OCI-LY7 (cell line): ENCODE measurements around the gene HNRNPU. TPM values are rescaled to one million over a fixed set of nuclear protein-coding genes. Genes with fewer than 3 reads are reported as not detected.

Source experiments
- BruUV-seq: library from RNA; stranded (reverse); fragments of 400-500 nt; replicated peaks from 2 replicates; lab custom pipeline; 2021; lab: Mats Ljungman, UMichigan
- CTCF ChIA-PET: fragments of 300-600 bp; sonication (Branson Sonifier 250); formaldehyde crosslinking; loops from one replicate; lab custom pipeline; 2022; ENCODE audit warnings: antibody characterized with exemption; ENCODE audit not compliant: unreplicated experiment; lab: Charles Lee
- POLR2A ChIA-PET: fragments of 300-600 bp; sonication (Branson Sonifier 250); formaldehyde crosslinking; loops from one replicate; lab custom pipeline; 2022; ENCODE audit warnings: antibody characterized with exemption; lab: Charles Lee
- DNase-seq: peaks from one replicate; pipeline ENCODE4 v3.0.0-alpha.2; 2015; ENCODE audit warnings: low spot score
- H2AFZ ChIP-seq: fragments of 200-600 bp; sonication (generic), shearing (Covaris generic); 2 replicates; pipeline ENCODE4 v1.6.1; 2014; ENCODE audit warnings: mild to moderate bottlenecking, antibody characterized with exemption, low read length, moderate library complexity
- H3K27ac ChIP-seq: fragments of 200-600 bp; sonication (generic); 2 replicates; pipeline ENCODE4 v1.5.1; 2014; ENCODE audit warnings: mixed run types, low read depth, mild to moderate bottlenecking, moderate library complexity, low read length, inconsistent platforms; ENCODE audit not compliant: poor library complexity, severe bottlenecking
- H3K36me3 ChIP-seq: fragments of 200-600 bp; sonication (generic); 2 replicates; pipeline ENCODE4 v1.6.1; 2014; ENCODE audit warnings: mild to moderate bottlenecking, antibody characterized with exemption, low read length, moderate library complexity, mixed read lengths; ENCODE audit not compliant: insufficient read depth
- H3K4me1 ChIP-seq: fragments of 200-600 bp; sonication (generic); 2 replicates; pipeline ENCODE4 v1.5.1; 2014; ENCODE audit warnings: mild to moderate bottlenecking, low read length; ENCODE audit not compliant: insufficient read depth, poor library complexity, severe bottlenecking
- H3K4me2 ChIP-seq: fragments of 200-600 bp; sonication (generic); 2 replicates; pipeline ENCODE4 v1.6.1; 2014; ENCODE audit warnings: mild to moderate bottlenecking, low read length
- H3K4me3 ChIP-seq: fragments of 200-600 bp; sonication (generic); 2 replicates; pipeline ENCODE4 v1.5.1; 2014; ENCODE audit warnings: mild to moderate bottlenecking, low read depth, low read length; ENCODE audit not compliant: poor library complexity, severe bottlenecking
- H3K79me2 ChIP-seq: fragments of 200-600 bp; sonication (generic); 2 replicates; pipeline ENCODE4 v1.6.1; 2016; ENCODE audit warnings: low read depth, mild to moderate bottlenecking, low read length, moderate library complexity, mixed read lengths; ENCODE audit not compliant: insufficient read depth
- H3K9me2 ChIP-seq: fragments of 200-600 bp; sonication (generic); 2 replicates; pipeline ENCODE4 v1.6.1; 2016; ENCODE audit warnings: mild to moderate bottlenecking, low read length, mixed read lengths; ENCODE audit not compliant: insufficient read depth
- H3K9me3 ChIP-seq: fragments of 200-600 bp; sonication (generic); 2 replicates; pipeline ENCODE4 v1.6.1; 2014; ENCODE audit warnings: mild to moderate bottlenecking, mixed run types, low read length, mixed read lengths
- H4K20me1 ChIP-seq: fragments of 200-600 bp; sonication (generic); 2 replicates; pipeline ENCODE4 v1.6.1; 2014; ENCODE audit warnings: mild to moderate bottlenecking, antibody characterized with exemption, low read length, moderate library complexity, mixed read lengths; ENCODE audit not compliant: insufficient read depth
- CTCF ChIP-seq: fragments of 200-600 bp; sonication (generic); conservative IDR thresholded peaks from 2 replicates; pipeline ENCODE4 v1.5.1; 2014; ENCODE audit warnings: mild to moderate bottlenecking, antibody characterized with exemption, low read length, moderate library complexity, mixed read lengths
- EZH2phosphoT487 ChIP-seq: fragments of 200-600 bp; sonication (generic); IDR thresholded peaks from 2 replicates; pipeline ENCODE4 v1.6.1; 2018; ENCODE audit warnings: low read depth, borderline replicate concordance, mild to moderate bottlenecking, mixed run types, antibody characterized with exemption, low read length, moderate library complexity, mixed read lengths
- intact Hi-C: fragments of 100-400 bp; cut with micrococcal nuclease; formaldehyde crosslinking; loops from one replicate; pipeline ENCODE4 v1.10.0; 2022; ENCODE audit not compliant: unreplicated experiment
- total RNA-seq, 2 experiments: library from RNA; depleted of rRNA in 1 of 2; stranded (reverse); fragments of >200 nt in 1 of 2; shearing (Covaris generic) in 1 of 2; gene quantifications; 2 replicates each; pipeline ENCODE4 v1.2.3, GENCODE V29; 2014 to 2022

Gene HNRNPU
- total RNA-seq, 2 experiments from 2014 or later, result 426 to 650 TPM

- BruUV-seq, result no TSS peak
- Histone ChIP-seq H3K4me3 (no peak overlapping the region), H3K36me3 (no peaks in the 10 kb centered on the region), H3K27ac (no peak overlapping the region), H3K9me2 (no peaks in the 10 kb centered on the region), H3K4me2 (no peak overlapping the region), H3K9me3 (no peaks in the 10 kb centered on the region), H3K79me2 (no peaks in the 10 kb centered on the region), H4K20me1 (no peaks in the 10 kb centered on the region), H3K4me1 (peaks cover 9% of the 10 kb centered on the region), H2AFZ (no peak overlapping the region)
- intact Hi-C loops, result no loop called here
- DNase-seq, result no peak
- ChIA-PET CTCF (no interaction called here), POLR2A (interaction anchor here (0.6 to 1.6 kb wide), 6 partner anchors 9 to 1972 kb away, joined by 3 to 5 read pairs (median 4); no protein-coding TSS in a partner anchor)
- TF ChIP-seq CTCF (no peak), EZH2phosphoT487 (no peak)
Observed at GRCh38 chr1:244897476-244898254, 33.3 kb upstream of the HNRNPU start.

GRCh38 chr1:244896550-244896949 is 32.2 kb upstream of the HNRNPU start:
- intact Hi-C loops, result no loop called here
- no peak for TF ChIP-seq CTCF
- TF ChIP-seq EZH2phosphoT487, result no peak
- ChIA-PET POLR2A (interaction anchor here (0.9 kb wide), 1 partner anchor 69 kb away, joined by 3 read pairs; no protein-coding TSS in a partner anchor), CTCF (no interaction called here)
- Histone ChIP-seq H3K4me1 (peaks cover 9% of the 10 kb centered on the region), H3K79me2 (no peaks in the 10 kb centered on the region), H3K9me2 (no peaks in the 10 kb centered on the region), H3K9me3 (no peaks in the 10 kb centered on the region), H4K20me1 (no peaks in the 10 kb centered on the region), H2AFZ (no peak overlapping the region), H3K4me3 (no peak overlapping the region), H3K4me2 (no peak overlapping the region), H3K27ac (no peak overlapping the region), H3K36me3 (no peaks in the 10 kb centered on the region)
- DNase-seq, result no peak
- BruUV-seq, result no TSS peak

DNA sequence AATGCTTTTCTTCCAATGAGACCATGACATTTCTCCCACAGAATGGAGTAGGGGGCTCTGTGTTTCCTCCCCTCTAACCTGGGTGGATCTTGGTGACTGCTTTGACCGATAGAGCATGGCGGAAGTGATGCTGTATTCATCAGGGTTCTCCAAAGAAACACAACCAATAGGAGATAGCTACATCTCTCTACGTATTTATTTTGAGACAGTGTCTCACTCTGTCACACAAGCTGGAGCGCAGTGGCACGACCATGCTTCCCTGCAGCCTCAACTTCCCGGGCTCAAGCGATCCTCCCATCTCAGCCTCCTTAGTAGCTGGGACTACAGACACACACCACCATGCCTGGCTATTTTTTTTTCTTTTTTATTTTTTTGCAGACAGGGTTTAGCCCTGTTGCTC is 29.5 kb upstream of the HNRNPU start:
- no peaks in the 10 kb centered on the region for H4K20me1 ChIP-seq
- BruUV-seq, result no TSS peak
- H3K9me2 ChIP-seq, result no peaks in the 10 kb centered on the region
- no peak for DNase-seq
- H2AFZ ChIP-seq, result no peak overlapping the region
- intact Hi-C loops, result no loop called here
- H3K27ac ChIP-seq, result no peak overlapping the region
- no peak overlapping the region for H3K4me3 ChIP-seq
- no peaks in the 10 kb centered on the region for H3K79me2 ChIP-seq
- H3K36me3 ChIP-seq, result no peaks in the 10 kb centered on the region
- ChIA-PET POLR2A (interaction anchor here (0.6 to 1.5 kb wide), 5 partner anchors 17 to 190 kb away, joined by 3 to 6 read pairs (median 4); partner anchors contain the start of gene HNRNPU), CTCF (no interaction called here)
- TF ChIP-seq EZH2phosphoT487 (no peak), CTCF (no peak)
- H3K4me1 ChIP-seq, result no peaks in the 10 kb centered on the region
- no peaks in the 10 kb centered on the region for H3K9me3 ChIP-seq
- H3K4me2 ChIP-seq, result no peak overlapping the region
